WTC11 (cell line): ENCODE data around the gene SNRNP25. TPM values are rescaled to one million over a fixed set of nuclear protein-coding genes. Genes with fewer than 3 reads are reported as not detected.

Experiments used
- ATAC-seq: fragments of 200-7000 bp; cut with Tn5 transposase; 2 replicates; pipeline ENCODE4 v1.10.0; 2021; ENCODE audit warnings: mild to moderate bottlenecking, moderate library complexity
- CTCF ChIA-PET: fragments of 300-600 bp; sonication (Branson Sonifier 250); formaldehyde crosslinking; loops from one replicate; lab custom pipeline; 2021; ENCODE audit warnings: antibody characterized with exemption; lab: Charles Lee
- POLR2A ChIA-PET: fragments of 350-600 bp; sonication (Branson Sonifier 250); formaldehyde crosslinking; loops from one replicate; lab custom pipeline; 2021; ENCODE audit warnings: antibody characterized with exemption; lab: Charles Lee
- DNase-seq: peaks from one replicate; pipeline ENCODE4 v3.0.0; 2021; ENCODE audit warnings: low spot score
- H3K27ac Mint-ChIP-seq: 2 replicates; pipeline ENCODE4 v1.8.0; 2021; ENCODE audit warnings: mixed read lengths
- H3K27me3 Mint-ChIP-seq: 2 replicates; pipeline ENCODE4 v1.8.0; 2021; ENCODE audit warnings: low read depth, mild to moderate bottlenecking, moderate library complexity, mixed read lengths
- H3K36me3 Mint-ChIP-seq: 2 replicates; pipeline ENCODE4 v1.8.0; 2021; ENCODE audit warnings: mixed read lengths
- H3K4me1 Mint-ChIP-seq: 2 replicates; pipeline ENCODE4 v1.8.0; 2022; ENCODE audit warnings: mixed read lengths
- H3K4me3 Mint-ChIP-seq: 2 replicates; pipeline ENCODE4 v1.8.0; 2021; ENCODE audit warnings: mild to moderate bottlenecking, moderate library complexity, mixed read lengths
- H3K9me3 Mint-ChIP-seq: 2 replicates; pipeline ENCODE4 v1.8.0; 2021; ENCODE audit warnings: mixed read lengths
- ATF6 ChIP-seq: sonication (generic); formaldehyde crosslinking; IDR thresholded peaks from 2 replicates; pipeline ENCODE4 v1.8.1; 2023; ENCODE audit warnings: mild to moderate bottlenecking, missing genetic modification reagents
- CBFB ChIP-seq: sonication (generic); formaldehyde crosslinking; IDR thresholded peaks from 2 replicates; pipeline ENCODE4 v1.8.1; 2022; ENCODE audit warnings: mild to moderate bottlenecking, low read depth, missing genetic modification reagents
- CTCF ChIP-seq: fragments of 200-600 bp; IDR thresholded peaks from 2 replicates; pipeline ENCODE4 v1.8.0; 2022; ENCODE audit warnings: antibody characterized with exemption
- E2F5 ChIP-seq: sonication (generic); formaldehyde crosslinking; IDR thresholded peaks from 2 replicates; pipeline ENCODE4 v1.8.1; 2022; ENCODE audit warnings: mild to moderate bottlenecking, moderate library complexity, missing genetic modification reagents
- GABPB1 ChIP-seq: sonication (generic); formaldehyde crosslinking; IDR thresholded peaks from 2 replicates; pipeline ENCODE4 v1.8.1; 2023; ENCODE audit warnings: mild to moderate bottlenecking, missing genetic modification reagents
- IRF1 ChIP-seq: sonication (generic); formaldehyde crosslinking; IDR thresholded peaks from 2 replicates; pipeline ENCODE4 v1.8.0; 2023; ENCODE audit warnings: missing genetic modification reagents
- JAZF1 ChIP-seq: fragments of 250-450 bp; sonication (Bioruptor Pico); IDR thresholded peaks from 2 replicates; pipeline ENCODE4 v1.9.0; 2021; ENCODE audit warnings: moderate library complexity, mild to moderate bottlenecking, inconsistent platforms
- NR3C1 ChIP-seq: sonication (generic); formaldehyde crosslinking; conservative IDR thresholded peaks from 2 replicates; pipeline ENCODE4 v1.8.1; 2023; ENCODE audit warnings: low read depth, mild to moderate bottlenecking, missing genetic modification reagents
- PREB ChIP-seq: sonication (generic); formaldehyde crosslinking; IDR thresholded peaks from 2 replicates; pipeline ENCODE4 v1.8.1; 2022; ENCODE audit warnings: mild to moderate bottlenecking, missing genetic modification reagents, moderate library complexity, borderline replicate concordance
- PRRX2 ChIP-seq: fragments of 250-450 bp; sonication (Bioruptor Pico); IDR thresholded peaks from 2 replicates; pipeline ENCODE4 v1.8.0; 2021; ENCODE audit warnings: mild to moderate bottlenecking
- RORB ChIP-seq: fragments of 250-450 bp; sonication (Bioruptor Pico); IDR thresholded peaks from 2 replicates; pipeline ENCODE4 v1.9.0; 2021; ENCODE audit warnings: mild to moderate bottlenecking
- SOX15 ChIP-seq: fragments of 250-450 bp; sonication (Bioruptor Pico); IDR thresholded peaks from 2 replicates; pipeline ENCODE4 v1.9.0; 2021; ENCODE audit warnings: mild to moderate bottlenecking
- SP1 ChIP-seq: sonication (generic); formaldehyde crosslinking; conservative IDR thresholded peaks from 2 replicates; pipeline ENCODE4 v1.8.1; 2022; ENCODE audit warnings: missing genetic modification reagents
- USF1 ChIP-seq: sonication (generic); formaldehyde crosslinking; IDR thresholded peaks from 2 replicates; pipeline ENCODE4 v1.8.0; 2022; ENCODE audit warnings: mild to moderate bottlenecking, missing genetic modification reagents
- ZBTB43 ChIP-seq: sonication (generic); formaldehyde crosslinking; IDR thresholded peaks from 2 replicates; pipeline ENCODE4 v1.8.1; 2023; ENCODE audit warnings: mild to moderate bottlenecking, missing genetic modification reagents
- ZNF121 ChIP-seq: sonication (generic); formaldehyde crosslinking; IDR thresholded peaks from 2 replicates; pipeline ENCODE4 v1.8.0; 2023; ENCODE audit warnings: missing genetic modification reagents
- ZNF423 ChIP-seq: fragments of 250-450 bp; sonication (Bioruptor Pico); IDR thresholded peaks from 2 replicates; pipeline ENCODE4 v2.1.2; 2022; ENCODE audit warnings: mild to moderate bottlenecking, moderate library complexity
- total RNA-seq: library from RNA; stranded (reverse); gene quantifications from 3 replicates; pipeline ENCODE4 v1.2.3, GENCODE V29; 2021

Gene SNRNP25
- total RNA-seq, 1 experiment from 2014 or later, result 55.9 TPM

- no peak for DNase-seq
- H3K9me3 Mint-ChIP-seq, result no peaks in the 10 kb centered on the region
- TF ChIP-seq CTCF, result no peak
- no peak for TF ChIP-seq ZNF423
- no peak for TF ChIP-seq SP1 (CRISPR knock-in tag)
- TF ChIP-seq GABPB1 (CRISPR knock-in tag), result no peak
- TF ChIP-seq CBFB (CRISPR knock-in tag), result no peak
- no peak for TF ChIP-seq IRF1 (CRISPR knock-in tag)
- no peak for TF ChIP-seq JAZF1 (CRISPR knock-in tag)
- TF ChIP-seq USF1, result no peak
- TF ChIP-seq E2F5 (CRISPR knock-in tag), result no peak
- TF ChIP-seq ATF6, result no peak
- no peak overlapping the region for H3K27ac Mint-ChIP-seq
- H3K4me1 Mint-ChIP-seq, result peaks cover under 1% of the 10 kb centered on the region; the same call in 1 of the 2 replicates
- no peaks in the 10 kb centered on the region; the same call in none of the 2 replicates for H3K36me3 Mint-ChIP-seq
- ATAC-seq, result no peak
- no peak overlapping the region for H3K4me3 Mint-ChIP-seq
- CTCF ChIA-PET, result interaction anchor here (1.0 to 1.5 kb wide), 2 partner anchors 16 to 36 kb away, joined by 5 to 6 read pairs; no protein-coding TSS in a partner anchor
- H3K27me3 Mint-ChIP-seq, result no peaks in the 10 kb centered on the region
- POLR2A ChIA-PET, result no interaction called here
Measured at GRCh38 chr16:101586-101985, 48.0 kb downstream of the SNRNP25 start.

- Mint-ChIP-seq H3K9me3 (no peaks in the 10 kb centered on the region), H3K36me3 (no peaks in the 10 kb centered on the region; the same call in none of the 2 replicates), H3K4me3 (no peak overlapping the region), H3K27me3 (no peaks in the 10 kb centered on the region), H3K27ac (peak overlapping the region; percentile 57; the same call in 1 of the 2 replicates), H3K4me1 (peaks cover 3% of the 10 kb centered on the region; the same call in 1 of the 2 replicates)
- no peak for DNase-seq
- no peak for ATAC-seq
- TF ChIP-seq SOX15 (no peak), RORB (CRISPR knock-in tag) (no peak), SP1 (CRISPR knock-in tag) (no peak), ZNF121 (CRISPR knock-in tag) (no peak), PRRX2 (CRISPR knock-in tag) (no peak), JAZF1 (CRISPR knock-in tag) (no peak), ZBTB43 (no peak), NR3C1 (no peak), PREB (CRISPR knock-in tag) (no peak)
- ChIA-PET POLR2A (interaction anchor here (0.6 kb wide), 1 partner anchor 15 kb away, joined by 3 read pairs; no protein-coding TSS in a partner anchor), CTCF (interaction anchor here (1.0 to 1.5 kb wide), 2 partner anchors 16 to 36 kb away, joined by 5 to 6 read pairs; no protein-coding TSS in a partner anchor)
Measured at GRCh38 chr16:102060-102855, 48.6 kb downstream of the SNRNP25 start.
